Endometrial microvascular endothelial cells (primary cell): ENCODE data around the gene UBAP1. TPM values are rescaled to one million over a fixed set of nuclear protein-coding genes. Genes with fewer than 3 reads are reported as not detected.

Experiments used
- total RNA-seq: library from RNA; depleted of rRNA; stranded (reverse); fragments of >200 nt; gene quantifications from one replicate; pipeline ENCODE4 v1.2.3, GENCODE V29; 2015; ENCODE audit errors: inconsistent ontology term

The UBAP1 gene
- total RNA-seq, 1 donor from 2014 or later, result 41.5 TPM

Other genes with a start within 250 kb of the UBAP1 start
- gene UBAP2, start 130.2 kb upstream of the UBAP1 start, total RNA-seq, result 16.0 TPM
- gene DCAF12, start 52.3 kb upstream of the UBAP1 start, total RNA-seq, result 29.9 TPM
- 3.7 TPM for gene KIF24, start 150.2 kb downstream of the UBAP1 start, total RNA-seq
- 57.6 TPM for gene NUDT2, start 150.5 kb downstream of the UBAP1 start, total RNA-seq
- gene MYORG, start 197.9 kb downstream of the UBAP1 start, total RNA-seq, result 10.4 TPM